ENCODE data around the gene WDR45.

WDR45 gene

DNA sequence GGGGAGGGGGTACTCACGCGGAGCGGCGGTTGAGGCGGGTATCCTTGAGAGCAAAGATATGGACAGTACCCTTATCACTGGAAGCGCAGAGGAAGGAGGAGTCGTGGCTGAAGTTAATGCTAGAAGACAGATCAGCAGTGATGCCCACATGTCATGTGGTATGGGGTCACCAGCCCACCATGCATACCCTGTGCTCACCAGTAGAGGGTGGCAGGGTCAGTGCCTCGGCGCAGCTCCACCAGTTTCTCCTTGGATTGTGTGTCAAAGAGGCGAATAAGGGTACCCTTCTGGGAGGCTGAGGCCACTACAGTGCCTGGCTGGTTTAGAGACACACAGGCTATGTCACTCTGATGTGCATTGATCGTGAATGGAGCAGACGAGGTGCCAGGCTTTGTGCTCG lies 4.3 kb downstream of the WDR45 start:
- DNase-seq (ENCODE audit: low spot score), result no peak
- TF ChIP-seq, protein P1, sequence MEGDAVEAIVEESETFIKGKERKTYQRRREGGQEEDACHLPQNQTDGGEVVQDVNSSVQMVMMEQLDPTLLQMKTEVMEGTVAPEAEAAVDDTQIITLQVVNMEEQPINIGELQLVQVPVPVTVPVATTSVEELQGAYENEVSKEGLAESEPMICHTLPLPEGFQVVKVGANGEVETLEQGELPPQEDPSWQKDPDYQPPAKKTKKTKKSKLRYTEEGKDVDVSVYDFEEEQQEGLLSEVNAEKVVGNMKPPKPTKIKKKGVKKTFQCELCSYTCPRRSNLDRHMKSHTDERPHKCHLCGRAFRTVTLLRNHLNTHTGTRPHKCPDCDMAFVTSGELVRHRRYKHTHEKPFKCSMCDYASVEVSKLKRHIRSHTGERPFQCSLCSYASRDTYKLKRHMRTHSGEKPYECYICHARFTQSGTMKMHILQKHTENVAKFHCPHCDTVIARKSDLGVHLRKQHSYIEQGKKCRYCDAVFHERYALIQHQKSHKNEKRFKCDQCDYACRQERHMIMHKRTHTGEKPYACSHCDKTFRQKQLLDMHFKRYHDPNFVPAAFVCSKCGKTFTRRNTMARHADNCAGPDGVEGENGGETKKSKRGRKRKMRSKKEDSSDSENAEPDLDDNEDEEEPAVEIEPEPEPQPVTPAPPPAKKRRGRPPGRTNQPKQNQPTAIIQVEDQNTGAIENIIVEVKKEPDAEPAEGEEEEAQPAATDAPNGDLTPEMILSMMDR (IDR thresholded peaks at IDR 0.05; ENCODE audit: extremely low read depth, missing control alignments), result no peak

DNA sequence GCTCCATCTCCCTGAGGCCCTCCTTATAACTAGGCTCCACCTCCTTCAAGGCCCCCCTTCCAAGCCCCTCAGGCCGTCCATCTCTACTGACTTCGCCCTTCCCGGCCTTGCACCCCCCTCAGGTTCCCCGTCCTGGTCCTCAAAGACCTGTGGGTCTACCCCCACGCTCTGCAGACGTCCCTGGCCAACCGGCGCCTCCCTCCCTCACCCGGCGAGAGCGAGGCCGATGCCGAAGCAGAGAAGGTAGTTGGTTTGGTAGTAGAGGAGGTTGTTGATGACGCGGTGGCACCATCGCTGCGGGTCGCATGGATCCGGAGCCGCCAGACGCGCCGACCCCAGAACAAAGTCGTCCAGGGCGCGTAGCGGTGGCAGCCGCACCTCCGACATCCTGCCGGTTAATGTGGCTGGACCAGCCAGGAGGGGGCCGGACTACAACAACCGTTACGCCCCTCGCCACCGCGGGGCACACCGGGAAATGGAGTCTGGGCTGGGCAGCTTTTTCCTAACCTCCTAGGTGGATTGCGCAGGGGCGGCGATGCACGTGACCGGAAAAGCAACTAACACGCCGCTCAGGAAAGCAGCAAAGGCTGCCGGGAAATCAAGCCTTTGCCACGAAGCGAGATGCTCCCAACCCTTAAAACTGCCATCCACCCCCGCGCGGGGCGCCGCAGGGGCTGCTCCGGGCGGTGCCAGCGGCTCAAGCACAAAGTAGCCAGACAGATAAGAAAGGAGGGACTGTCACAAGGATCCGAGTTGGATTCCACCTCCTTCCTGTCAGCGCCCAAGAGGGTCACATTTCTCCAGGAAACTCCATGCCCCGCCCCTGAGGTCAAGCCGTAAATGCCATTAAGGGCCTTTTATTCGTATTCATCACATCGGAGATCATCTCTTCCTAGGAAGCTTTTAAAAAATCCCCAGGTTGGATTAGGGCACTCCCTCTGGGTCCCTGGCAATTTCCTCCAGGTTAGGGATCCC lies 5.8 kb downstream of the WDR45 start, which contains the start of gene PRAF2:
PRAF2 (minus strand) TSS at position 402 of the 975 bp plus-strand sequence; CDS start at position 387, 15 bp downstream.
- TF ChIP-seq, protein P1 (IDR thresholded peaks at IDR 0.05; ENCODE audit: extremely low read depth, missing control alignments), result no peak
- DNase-seq (ENCODE audit: low spot score), result peak; percentile 91

DNA sequence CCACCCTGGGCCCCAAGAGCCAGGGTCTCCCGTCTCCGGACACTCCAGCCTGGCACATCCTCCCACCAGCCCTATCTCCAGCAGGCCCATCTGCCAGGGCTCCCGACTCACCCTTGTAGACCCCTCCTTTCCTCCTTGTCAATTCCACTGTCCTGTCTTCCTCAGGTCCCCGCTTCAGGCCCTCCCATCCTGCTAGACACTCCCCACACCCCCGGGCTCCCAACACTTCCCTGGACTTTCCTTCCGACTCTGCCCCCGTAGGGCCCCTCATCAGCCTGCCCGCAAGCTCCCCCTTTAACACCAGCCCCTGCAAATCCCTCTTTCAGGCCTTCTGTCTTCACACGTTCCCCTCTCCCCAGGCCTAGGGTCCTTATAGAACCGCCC lies 7.0 kb downstream of the WDR45 start:
- TF ChIP-seq, protein P1 (IDR thresholded peaks at IDR 0.05; ENCODE audit: extremely low read depth, missing control alignments), result no peak
- peak; percentile 25 for DNase-seq (ENCODE audit: low spot score)

DNA sequence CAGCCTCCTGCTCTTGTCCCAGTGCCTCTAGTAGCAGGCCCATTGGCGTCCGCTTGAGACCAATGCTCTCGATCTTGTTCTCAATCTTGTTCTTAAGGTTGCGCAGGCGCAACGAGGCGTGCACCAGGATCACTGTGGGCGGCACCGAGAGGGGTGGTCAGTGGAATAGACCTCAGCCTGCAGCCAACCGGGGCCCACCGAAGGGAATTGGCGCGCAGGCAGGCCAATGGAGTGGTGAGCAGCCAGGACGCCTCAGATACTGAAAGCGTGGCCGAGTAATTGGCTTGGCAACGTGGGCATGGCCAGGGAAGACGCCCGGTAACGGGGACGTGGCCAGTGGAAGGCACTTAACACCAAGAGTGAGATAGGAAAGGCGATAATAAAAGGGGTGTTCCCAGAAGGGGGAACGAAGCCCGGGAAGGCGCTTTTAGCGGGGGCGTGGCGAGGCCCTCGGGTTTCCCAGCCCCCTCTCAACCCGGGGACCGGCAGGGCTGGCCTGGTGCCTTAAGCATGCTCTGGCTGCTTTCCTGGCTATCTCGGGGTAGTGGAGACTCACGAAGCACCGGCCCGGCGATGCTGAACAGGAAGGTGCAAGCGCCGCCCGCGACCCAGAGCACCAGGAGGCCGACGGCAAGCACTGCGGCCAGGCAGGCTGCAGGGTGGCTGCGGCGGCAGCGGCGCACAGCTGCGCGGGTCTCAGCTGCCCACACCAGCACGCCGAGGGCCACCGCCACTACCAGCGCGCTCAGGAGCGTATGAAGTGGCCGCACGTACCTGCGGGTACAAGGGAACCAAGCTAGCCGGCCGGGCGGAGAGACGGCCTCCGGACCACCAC lies 7.6 kb downstream of the WDR45 start:
- TF ChIP-seq, protein P1 (IDR thresholded peaks at IDR 0.05; ENCODE audit: extremely low read depth, missing control alignments), result no peak

DNA sequence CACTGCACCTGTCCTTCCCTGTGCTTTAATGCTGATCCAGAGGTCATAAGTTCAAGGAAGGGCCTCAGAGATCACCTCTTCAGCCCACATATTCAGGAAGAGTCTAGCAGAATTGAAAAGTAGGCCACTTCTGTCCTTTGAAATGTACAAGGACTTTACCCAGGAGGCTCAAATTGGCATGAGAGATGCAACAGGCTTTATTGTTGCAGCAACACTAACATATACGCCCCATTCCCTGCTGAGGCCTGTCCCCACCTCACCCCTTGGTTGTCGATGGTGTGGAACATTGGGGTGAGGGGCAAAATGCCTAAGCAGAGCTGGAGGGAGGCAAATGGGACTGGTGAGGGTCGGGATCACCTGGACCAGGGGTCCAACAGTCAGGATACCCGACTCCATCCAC lies 8.7 kb downstream of the WDR45 start:
- TF ChIP-seq, protein P1 (IDR thresholded peaks at IDR 0.05; ENCODE audit: extremely low read depth, missing control alignments), result no peak
- peak; percentile 10 for DNase-seq (ENCODE audit: low spot score)

More for the DNA sequence above, 7.6 kb downstream of the WDR45 start:
- peak; percentile 4 for DNase-seq (ENCODE audit: low spot score)

DNA sequence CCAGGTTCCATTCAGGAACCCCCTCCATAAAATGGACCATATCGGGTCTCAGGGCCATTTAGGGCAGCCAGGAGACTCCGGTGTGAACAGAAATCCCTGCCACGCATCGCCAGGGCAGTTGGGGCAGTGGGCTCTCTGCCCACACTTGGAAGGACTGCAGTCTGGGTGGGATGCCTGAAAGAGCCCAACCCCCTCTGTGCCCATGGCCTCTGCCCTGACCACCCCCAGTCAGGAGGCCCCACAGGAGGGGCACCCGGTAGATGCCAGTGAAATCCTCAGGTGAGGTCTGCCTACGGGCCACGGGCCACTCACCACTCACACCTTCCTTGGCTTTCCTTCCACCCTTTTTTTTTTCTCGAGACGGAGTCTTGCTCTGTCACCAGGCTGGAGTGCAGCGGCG lies 10.6 kb downstream of the WDR45 start:
- no peak for DNase-seq (ENCODE audit: low spot score)
- TF ChIP-seq, protein P1 (IDR thresholded peaks at IDR 0.05; ENCODE audit: extremely low read depth, missing control alignments), result no peak

Data from GM20000 (cell line).